ENCODE results near the gene BCOR. TPM values are rescaled to one million over a fixed set of nuclear protein-coding genes. Genes with fewer than 3 reads are reported as not detected.

Gene BCOR
- total and polyA plus RNA-seq, 9 of the 15 experiments (the other 6 are each of a cell fraction or from before 2014, with no cell fraction given): 27.5 to 113 (median 37.6) TPM

DNA sequence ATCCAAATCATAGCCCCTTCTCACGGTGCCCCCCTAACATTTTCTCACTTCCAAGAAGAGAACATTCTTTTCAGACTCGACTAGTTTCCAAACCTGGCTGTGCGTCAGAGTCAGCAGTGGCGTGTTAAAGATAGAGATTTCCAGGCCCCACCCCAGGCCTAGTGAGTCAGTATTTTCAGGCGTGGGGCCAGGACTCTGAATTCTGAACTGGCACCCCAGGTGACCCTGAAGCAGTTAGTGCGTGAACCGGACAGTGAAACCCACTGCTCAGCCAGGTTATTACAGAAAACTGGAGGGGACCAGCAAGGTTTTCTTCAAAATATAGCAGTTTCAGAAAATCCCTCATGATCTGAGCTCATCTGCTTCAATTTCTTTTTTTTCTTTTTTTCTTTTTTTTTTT, 35.0 kb upstream of the BCOR start (continued):
- TF ChIP-seq, protein P1, sequence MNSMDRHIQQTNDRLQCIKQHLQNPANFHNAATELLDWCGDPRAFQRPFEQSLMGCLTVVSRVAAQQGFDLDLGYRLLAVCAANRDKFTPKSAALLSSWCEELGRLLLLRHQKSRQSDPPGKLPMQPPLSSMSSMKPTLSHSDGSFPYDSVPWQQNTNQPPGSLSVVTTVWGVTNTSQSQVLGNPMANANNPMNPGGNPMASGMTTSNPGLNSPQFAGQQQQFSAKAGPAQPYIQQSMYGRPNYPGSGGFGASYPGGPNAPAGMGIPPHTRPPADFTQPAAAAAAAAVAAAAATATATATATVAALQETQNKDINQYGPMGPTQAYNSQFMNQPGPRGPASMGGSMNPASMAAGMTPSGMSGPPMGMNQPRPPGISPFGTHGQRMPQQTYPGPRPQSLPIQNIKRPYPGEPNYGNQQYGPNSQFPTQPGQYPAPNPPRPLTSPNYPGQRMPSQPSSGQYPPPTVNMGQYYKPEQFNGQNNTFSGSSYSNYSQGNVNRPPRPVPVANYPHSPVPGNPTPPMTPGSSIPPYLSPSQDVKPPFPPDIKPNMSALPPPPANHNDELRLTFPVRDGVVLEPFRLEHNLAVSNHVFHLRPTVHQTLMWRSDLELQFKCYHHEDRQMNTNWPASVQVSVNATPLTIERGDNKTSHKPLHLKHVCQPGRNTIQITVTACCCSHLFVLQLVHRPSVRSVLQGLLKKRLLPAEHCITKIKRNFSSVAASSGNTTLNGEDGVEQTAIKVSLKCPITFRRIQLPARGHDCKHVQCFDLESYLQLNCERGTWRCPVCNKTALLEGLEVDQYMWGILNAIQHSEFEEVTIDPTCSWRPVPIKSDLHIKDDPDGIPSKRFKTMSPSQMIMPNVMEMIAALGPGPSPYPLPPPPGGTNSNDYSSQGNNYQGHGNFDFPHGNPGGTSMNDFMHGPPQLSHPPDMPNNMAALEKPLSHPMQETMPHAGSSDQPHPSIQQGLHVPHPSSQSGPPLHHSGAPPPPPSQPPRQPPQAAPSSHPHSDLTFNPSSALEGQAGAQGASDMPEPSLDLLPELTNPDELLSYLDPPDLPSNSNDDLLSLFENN (IDR thresholded peaks at IDR 0.05; ENCODE audit: low read depth in 2 of 2, low read length in 2 of 2): no peak
- TF ChIP-seq DPF2 (IDR thresholded peaks at IDR 0.05): peak; percentile 80
- TF ChIP-seq, protein P2, sequence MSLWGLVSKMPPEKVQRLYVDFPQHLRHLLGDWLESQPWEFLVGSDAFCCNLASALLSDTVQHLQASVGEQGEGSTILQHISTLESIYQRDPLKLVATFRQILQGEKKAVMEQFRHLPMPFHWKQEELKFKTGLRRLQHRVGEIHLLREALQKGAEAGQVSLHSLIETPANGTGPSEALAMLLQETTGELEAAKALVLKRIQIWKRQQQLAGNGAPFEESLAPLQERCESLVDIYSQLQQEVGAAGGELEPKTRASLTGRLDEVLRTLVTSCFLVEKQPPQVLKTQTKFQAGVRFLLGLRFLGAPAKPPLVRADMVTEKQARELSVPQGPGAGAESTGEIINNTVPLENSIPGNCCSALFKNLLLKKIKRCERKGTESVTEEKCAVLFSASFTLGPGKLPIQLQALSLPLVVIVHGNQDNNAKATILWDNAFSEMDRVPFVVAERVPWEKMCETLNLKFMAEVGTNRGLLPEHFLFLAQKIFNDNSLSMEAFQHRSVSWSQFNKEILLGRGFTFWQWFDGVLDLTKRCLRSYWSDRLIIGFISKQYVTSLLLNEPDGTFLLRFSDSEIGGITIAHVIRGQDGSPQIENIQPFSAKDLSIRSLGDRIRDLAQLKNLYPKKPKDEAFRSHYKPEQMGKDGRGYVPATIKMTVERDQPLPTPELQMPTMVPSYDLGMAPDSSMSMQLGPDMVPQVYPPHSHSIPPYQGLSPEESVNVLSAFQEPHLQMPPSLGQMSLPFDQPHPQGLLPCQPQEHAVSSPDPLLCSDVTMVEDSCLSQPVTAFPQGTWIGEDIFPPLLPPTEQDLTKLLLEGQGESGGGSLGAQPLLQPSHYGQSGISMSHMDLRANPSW (CRISPR knock-in tag; IDR thresholded peaks at IDR 0.05): no peak
- TF ChIP-seq, protein P3, sequence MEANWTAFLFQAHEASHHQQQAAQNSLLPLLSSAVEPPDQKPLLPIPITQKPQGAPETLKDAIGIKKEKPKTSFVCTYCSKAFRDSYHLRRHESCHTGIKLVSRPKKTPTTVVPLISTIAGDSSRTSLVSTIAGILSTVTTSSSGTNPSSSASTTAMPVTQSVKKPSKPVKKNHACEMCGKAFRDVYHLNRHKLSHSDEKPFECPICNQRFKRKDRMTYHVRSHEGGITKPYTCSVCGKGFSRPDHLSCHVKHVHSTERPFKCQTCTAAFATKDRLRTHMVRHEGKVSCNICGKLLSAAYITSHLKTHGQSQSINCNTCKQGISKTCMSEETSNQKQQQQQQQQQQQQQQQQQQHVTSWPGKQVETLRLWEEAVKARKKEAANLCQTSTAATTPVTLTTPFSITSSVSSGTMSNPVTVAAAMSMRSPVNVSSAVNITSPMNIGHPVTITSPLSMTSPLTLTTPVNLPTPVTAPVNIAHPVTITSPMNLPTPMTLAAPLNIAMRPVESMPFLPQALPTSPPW (CRISPR knock-in tag; IDR thresholded peaks at IDR 0.05): peak; percentile 52
- no peak for TF ChIP-seq KAT2B (IDR thresholded peaks at IDR 0.05; ENCODE audit: low read depth, low read length)
- TF ChIP-seq HNRNPH1 (optimal IDR thresholded peaks at IDR 0.05; ENCODE audit: low read depth, low read length): no peak
- peak in 1 of 2 experiments; percentile 14; a peak in 1 of 4 replicates for TF ChIP-seq NRF1 (conservative IDR thresholded peaks at IDR 0.05 in 1 of 2, IDR thresholded peaks at IDR 0.05 in 1 of 2)
- TF ChIP-seq HMGN3 (IDR thresholded peaks at IDR 0.05; ENCODE audit: borderline replicate concordance, extremely low read depth, insufficient read length, low read depth, low read length): no peak
- TF ChIP-seq CBFB (CRISPR knock-in tag; IDR thresholded peaks at IDR 0.05): no peak
- no peak for TF ChIP-seq PHTF2 (CRISPR knock-in tag; IDR thresholded peaks at IDR 0.05)
- no peak for TF ChIP-seq HDAC8 (tag; IDR thresholded peaks at IDR 0.05)
- peak; percentile 35; the same call in 1 of the 2 replicates for TF ChIP-seq NCOA1 (IDR thresholded peaks at IDR 0.05; ENCODE audit: low read depth)
- TF ChIP-seq HDAC2 (IDR thresholded peaks at IDR 0.05): no peak
- TF ChIP-seq, protein P4, sequence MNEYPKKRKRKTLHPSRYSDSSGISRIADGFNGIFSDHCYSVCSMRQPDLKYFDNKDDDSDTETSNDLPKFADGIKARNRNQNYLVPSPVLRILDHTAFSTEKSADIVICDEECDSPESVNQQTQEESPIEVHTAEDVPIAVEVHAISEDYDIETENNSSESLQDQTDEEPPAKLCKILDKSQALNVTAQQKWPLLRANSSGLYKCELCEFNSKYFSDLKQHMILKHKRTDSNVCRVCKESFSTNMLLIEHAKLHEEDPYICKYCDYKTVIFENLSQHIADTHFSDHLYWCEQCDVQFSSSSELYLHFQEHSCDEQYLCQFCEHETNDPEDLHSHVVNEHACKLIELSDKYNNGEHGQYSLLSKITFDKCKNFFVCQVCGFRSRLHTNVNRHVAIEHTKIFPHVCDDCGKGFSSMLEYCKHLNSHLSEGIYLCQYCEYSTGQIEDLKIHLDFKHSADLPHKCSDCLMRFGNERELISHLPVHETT (CRISPR knock-in tag; conservative IDR thresholded peaks at IDR 0.05 in 1 of 2, IDR thresholded peaks at IDR 0.05 in 1 of 2): peak in 1 of 2 experiments; percentile 30; a peak in 1 of 4 replicates
- no peak for TF ChIP-seq POU5F1 (IDR thresholded peaks at IDR 0.05; ENCODE audit: borderline replicate concordance, low read depth, low read length, partially characterized antibody)
- peak; percentile 77 for TF ChIP-seq JUN (IDR thresholded peaks at IDR 0.05; ENCODE audit: borderline replicate concordance, low read depth, low read length)
- TF ChIP-seq JUN (CRISPR knock-in tag; IDR thresholded peaks at IDR 0.05; ENCODE audit: borderline replicate concordance): no peak
- peak; percentile 35; the same call in 1 of the 2 replicates for TF ChIP-seq L3MBTL2 (IDR thresholded peaks at IDR 0.05)
